ENCODE data around the gene HIRA.

HIRA gene

GRCh38 chr22:19455585-19456370 is 24.2 kb upstream of the HIRA start:
- no peaks in the 10 kb centered on the region for H3K9me3 ChIP-seq
- peaks cover 65 to 94% (median 83%) of the 10 kb centered on the region in 3 donors for H3K36me3 ChIP-seq
- intact Hi-C loops (cut with DNase I; ENCODE audit: low total_unique reads): no loop called here
- H3K4me3 ChIP-seq: no peak overlapping the region
- no peak for TF ChIP-seq CTCF (IDR thresholded peaks at IDR 0.05)
- H3K4me1 ChIP-seq: no peaks in the 10 kb centered on the region
- no peak for DNase-seq
- H3K27me3 ChIP-seq: no peaks in the 10 kb centered on the region
- H3K27ac ChIP-seq: no peak overlapping the region

GRCh38 chr22:19455033-19455432 is 23.5 kb upstream of the HIRA start:
- no peaks in the 10 kb centered on the region for H3K4me1 ChIP-seq
- peaks cover 65 to 92% (median 76%) of the 10 kb centered on the region in 3 donors for H3K36me3 ChIP-seq
- no peak overlapping the region for H3K27ac ChIP-seq
- intact Hi-C loops (cut with DNase I; ENCODE audit: low total_unique reads): no loop called here
- H3K9me3 ChIP-seq: no peaks in the 10 kb centered on the region
- no peaks in the 10 kb centered on the region for H3K27me3 ChIP-seq
- no peak for DNase-seq
- H3K4me3 ChIP-seq: no peak overlapping the region
- TF ChIP-seq CTCF (IDR thresholded peaks at IDR 0.05): no peak

DNA sequence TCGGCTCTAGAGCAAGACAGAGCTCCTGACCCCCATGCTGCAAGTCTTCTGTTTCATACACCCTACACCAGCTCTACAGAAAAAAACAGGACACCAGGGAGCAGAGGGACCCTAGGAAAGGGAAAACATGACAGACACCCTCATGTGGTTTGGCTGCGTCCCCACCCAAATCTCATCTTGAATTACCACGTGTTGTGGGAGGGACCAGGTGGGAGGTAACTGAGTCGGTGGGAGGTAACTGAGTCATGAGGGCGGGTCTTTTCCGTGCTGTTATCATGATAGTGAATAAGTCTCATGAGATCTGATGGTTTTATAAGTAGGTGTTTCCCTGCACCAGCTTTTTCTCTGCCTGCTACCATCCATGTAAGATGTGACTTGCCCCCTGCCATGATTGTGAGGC is 22.6 kb upstream of the HIRA start:
- Histone ChIP-seq H3K36me3 (peaks cover 64 to 83% (median 69%) of the 10 kb centered on the region in 3 donors), H3K4me1 (no peaks in the 10 kb centered on the region), H3K9me3 (no peaks in the 10 kb centered on the region), H3K27me3 (no peaks in the 10 kb centered on the region), H3K4me3 (no peak overlapping the region), H3K27ac (no peak overlapping the region)
- intact Hi-C loops (cut with DNase I; ENCODE audit: low total_unique reads): no loop called here
- TF ChIP-seq CTCF (IDR thresholded peaks at IDR 0.05): no peak
- DNase-seq: no peak

GRCh38 chr22:19453718-19454117 is 22.2 kb upstream of the HIRA start:
- no peaks in the 10 kb centered on the region for H3K27me3 ChIP-seq
- no peak overlapping the region for H3K27ac ChIP-seq
- intact Hi-C loops (cut with DNase I; ENCODE audit: low total_unique reads): no loop called here
- TF ChIP-seq CTCF (IDR thresholded peaks at IDR 0.05): no peak
- DNase-seq: no peak
- H3K9me3 ChIP-seq: no peaks in the 10 kb centered on the region
- H3K4me3 ChIP-seq: no peak overlapping the region
- H3K36me3 ChIP-seq: peaks cover 61 to 79% (median 66%) of the 10 kb centered on the region in 3 donors
- peaks cover 0 to 2% (median 0%) of the 10 kb centered on the region in 4 donors for H3K4me1 ChIP-seq

DNA sequence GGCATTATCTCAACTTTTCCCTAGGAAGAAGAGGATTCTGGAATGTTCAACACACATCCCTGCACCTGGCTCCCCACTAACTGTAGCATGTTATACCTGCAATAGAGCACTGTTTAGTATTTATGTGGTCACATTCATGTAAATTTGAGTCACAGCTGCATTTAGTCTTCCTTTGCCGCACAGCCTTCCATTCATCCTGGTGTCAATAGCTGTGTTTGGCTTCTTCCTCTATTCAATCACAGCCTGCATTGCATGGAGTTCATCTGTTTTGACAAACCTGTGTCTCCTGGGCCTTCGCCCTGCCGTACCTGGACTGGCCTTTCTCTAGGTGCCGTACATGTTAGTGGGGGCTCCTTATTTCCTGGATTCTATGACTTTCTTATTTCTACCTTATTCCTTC is 20.0 kb upstream of the HIRA start:
- Histone ChIP-seq H3K27ac (no peak overlapping the region), H3K27me3 (no peaks in the 10 kb centered on the region), H3K4me1 (peaks cover 0 to 15% (median 9%) of the 10 kb centered on the region in 4 donors), H3K9me3 (no peaks in the 10 kb centered on the region), H3K4me3 (no peak overlapping the region), H3K36me3 (peaks cover 41 to 61% (median 46%) of the 10 kb centered on the region in 3 donors)
- DNase-seq: no peak
- no peak for TF ChIP-seq CTCF (IDR thresholded peaks at IDR 0.05)
- intact Hi-C loops (cut with DNase I; ENCODE audit: low total_unique reads): no loop called here

Data from tibial artery (tissue), 4 donors.